ENCODE results near the gene RTP4.
A peak's percentile ranks its signal among the peaks of the same experiment; 100 is the strongest.
"Not testable (repeated sequence)": the region's sequence is repeated elsewhere in the genome, so short reads cannot be mapped to it uniquely, and the experiment has no call there.

Gene RTP4

DNA sequence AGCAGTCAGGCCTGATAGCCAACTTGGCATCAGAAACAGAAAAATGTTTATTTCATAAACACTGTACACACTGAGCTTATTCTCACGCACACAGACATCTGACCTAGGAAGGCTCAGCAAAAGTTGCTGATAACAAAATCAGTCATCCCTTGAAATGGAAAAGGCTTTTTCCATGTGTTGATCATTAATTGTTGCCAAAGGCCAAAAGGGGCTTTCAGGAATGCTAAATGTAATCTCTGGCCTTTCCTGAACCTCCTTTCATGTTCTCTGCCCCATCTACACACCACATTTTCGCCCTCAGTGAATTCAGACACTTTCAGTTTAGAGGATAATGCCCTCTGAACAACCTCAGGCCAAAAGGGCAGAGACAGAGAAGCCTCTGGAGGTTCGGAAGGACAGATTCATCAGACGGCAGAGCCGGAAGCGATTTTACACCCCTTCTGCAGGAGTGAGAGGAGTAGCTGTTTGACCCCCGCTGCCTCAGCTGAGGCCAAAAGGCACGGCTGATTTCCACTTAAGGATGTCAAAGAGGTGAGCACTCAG is 14.5 kb downstream of the RTP4 start:
- Mint-ChIP-seq H3K9me3 (no peaks in the 10 kb centered on the region), H3K27ac (ENCODE audit: low read depth) (no peak overlapping the region), H3K4me3 (no peak overlapping the region), H3K27me3 (peaks cover 32% of the 10 kb centered on the region), H3K36me3 (ENCODE audit: insufficient read depth) (no peaks in the 10 kb centered on the region), H3K4me1 (peaks cover 3% of the 10 kb centered on the region)
- ATAC-seq (replicated peaks; ENCODE audit: extremely low read depth, poor library complexity, severe bottlenecking) = no peak
- no peak for DNase-seq (ENCODE audit: low spot score in 2 of 2)

DNA sequence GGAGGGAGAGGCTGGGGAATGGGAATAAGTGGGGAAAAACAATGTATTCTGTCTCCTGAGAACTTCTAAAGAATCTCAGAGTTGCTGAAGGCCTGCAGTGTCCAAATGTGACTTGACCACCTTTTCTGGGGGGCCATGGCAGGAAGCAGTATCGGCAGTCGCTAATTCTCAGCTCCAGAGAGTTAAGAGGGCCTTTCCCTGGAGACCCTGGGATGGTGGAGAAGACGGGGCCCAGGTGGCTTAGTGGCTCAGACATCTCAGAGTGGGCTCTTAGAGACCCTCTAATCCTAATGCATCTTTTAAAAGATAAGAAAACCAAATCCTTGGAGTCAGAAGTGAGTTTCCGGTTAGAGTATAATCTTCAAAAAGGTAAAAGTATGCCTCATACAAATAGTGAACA is 15.1 kb downstream of the RTP4 start:
- Mint-ChIP-seq H3K27me3 (peaks cover 38% of the 10 kb centered on the region), H3K4me3 (no peak overlapping the region), H3K27ac (ENCODE audit: low read depth) (no peak overlapping the region), H3K4me1 (no peaks in the 10 kb centered on the region), H3K36me3 (ENCODE audit: insufficient read depth) (no peaks in the 10 kb centered on the region), H3K9me3 (no peaks in the 10 kb centered on the region)
- DNase-seq (ENCODE audit: low spot score in 2 of 2) = no peak
- ATAC-seq (replicated peaks; ENCODE audit: extremely low read depth, poor library complexity, severe bottlenecking) = no peak

DNA sequence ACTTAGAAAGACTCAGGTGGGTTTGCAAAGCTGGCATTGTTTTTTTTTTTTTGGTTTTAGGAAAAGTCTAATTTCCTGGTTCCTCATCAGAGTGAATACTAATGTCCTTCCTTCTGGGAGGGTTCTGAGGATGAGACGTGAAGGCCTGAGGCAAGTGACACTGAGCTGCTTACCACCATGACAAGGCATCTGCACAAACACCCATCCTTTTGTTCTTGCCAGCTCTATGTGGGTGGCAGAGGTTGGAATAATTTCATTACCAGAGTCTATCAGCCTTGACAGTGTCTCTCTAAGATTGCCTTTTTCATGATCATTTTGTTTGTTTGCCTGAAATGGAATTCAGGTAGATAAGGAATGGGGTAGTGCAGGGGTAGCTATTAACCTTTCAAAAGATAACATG is 17.1 kb downstream of the RTP4 start:
- Mint-ChIP-seq H3K27ac (ENCODE audit: low read depth) (no peak overlapping the region), H3K4me1 (no peaks in the 10 kb centered on the region), H3K4me3 (no peak overlapping the region), H3K27me3 (peaks cover 57% of the 10 kb centered on the region), H3K9me3 (no peaks in the 10 kb centered on the region), H3K36me3 (ENCODE audit: insufficient read depth) (no peaks in the 10 kb centered on the region)
- no peak for DNase-seq (ENCODE audit: low spot score in 2 of 2)
- ATAC-seq (replicated peaks; ENCODE audit: extremely low read depth, poor library complexity, severe bottlenecking) = no peak

DNA sequence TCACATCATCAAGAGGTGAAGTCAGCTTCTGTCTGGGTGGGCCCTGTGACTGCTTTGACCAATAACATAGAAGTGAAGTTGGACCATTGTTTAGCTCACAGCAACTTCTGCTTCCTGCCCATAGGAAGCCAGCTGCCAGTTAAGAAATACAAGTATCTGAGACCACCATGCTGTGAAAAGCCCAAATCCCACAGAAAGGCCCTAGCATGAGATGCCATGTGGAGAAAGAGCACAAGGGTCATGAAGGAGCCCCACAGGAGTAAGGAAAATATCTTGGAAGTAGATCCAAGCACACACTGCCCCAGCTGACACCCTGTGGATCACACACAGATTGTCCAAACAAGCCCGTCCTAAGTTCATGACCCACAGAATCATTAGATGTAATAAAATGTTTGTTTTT is 28.5 kb downstream of the RTP4 start:
- ATAC-seq (replicated peaks; ENCODE audit: extremely low read depth, poor library complexity, severe bottlenecking) (no peak), DNase-seq (ENCODE audit: low spot score in 2 of 2) (no peak)
- no peaks in the 10 kb centered on the region for H3K9me3 Mint-ChIP-seq
- no peaks in the 10 kb centered on the region for H3K36me3 Mint-ChIP-seq (ENCODE audit: insufficient read depth)
- H3K27ac Mint-ChIP-seq (ENCODE audit: low read depth) = no peak overlapping the region
- H3K4me3 Mint-ChIP-seq = no peak overlapping the region
- H3K27me3 Mint-ChIP-seq = peaks cover 65% of the 10 kb centered on the region
- no peaks in the 10 kb centered on the region for H3K4me1 Mint-ChIP-seq

DNA sequence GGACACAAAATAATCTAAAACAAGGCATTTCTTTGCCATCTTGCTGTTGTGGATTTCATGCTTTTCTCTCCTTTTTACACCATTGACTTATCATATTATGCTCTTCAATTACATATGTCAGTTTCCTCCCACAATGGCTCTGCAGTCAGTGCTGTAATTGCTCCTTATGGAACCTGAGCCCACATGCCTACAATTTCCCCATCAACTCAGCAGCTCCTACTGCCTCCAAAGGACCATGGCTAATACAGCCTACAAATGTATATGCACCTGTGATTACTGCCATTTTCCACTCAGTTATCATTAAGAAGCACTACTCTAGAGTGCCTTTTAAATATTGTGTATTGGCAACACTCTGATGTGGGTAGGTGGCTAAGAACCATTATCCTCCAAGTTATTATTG is 30.8 kb downstream of the RTP4 start:
- no peak for ATAC-seq (replicated peaks; ENCODE audit: extremely low read depth, poor library complexity, severe bottlenecking)
- Mint-ChIP-seq H3K27me3 (peaks cover 62% of the 10 kb centered on the region), H3K27ac (ENCODE audit: low read depth) (no peak overlapping the region), H3K4me3 (no peak overlapping the region), H3K36me3 (ENCODE audit: insufficient read depth) (no peaks in the 10 kb centered on the region), H3K4me1 (no peaks in the 10 kb centered on the region), H3K9me3 (no peaks in the 10 kb centered on the region)
- no peak for DNase-seq (ENCODE audit: low spot score in 2 of 2)

DNA sequence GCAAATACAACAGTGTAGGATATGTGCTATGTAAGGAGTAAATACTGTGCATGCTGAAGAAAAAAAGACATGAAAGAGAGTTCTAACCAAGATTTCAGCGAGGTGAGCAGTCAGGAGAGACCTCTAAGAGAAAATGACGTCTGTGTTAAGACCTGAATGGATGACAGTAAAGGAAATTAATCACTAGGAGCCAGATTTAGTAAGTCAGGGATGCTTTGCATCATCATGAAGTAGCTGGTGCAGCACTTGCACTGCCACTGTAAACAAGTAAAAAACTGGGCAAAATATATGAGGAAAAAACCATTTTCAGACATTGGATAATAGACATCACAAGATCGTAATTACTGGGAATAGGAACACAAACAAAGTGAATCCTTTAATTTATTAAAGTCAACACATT is 32.6 kb downstream of the RTP4 start:
- Mint-ChIP-seq H3K27ac (ENCODE audit: low read depth) (no peak overlapping the region), H3K4me3 (no peak overlapping the region), H3K36me3 (ENCODE audit: insufficient read depth) (no peaks in the 10 kb centered on the region), H3K4me1 (no peaks in the 10 kb centered on the region), H3K9me3 (no peaks in the 10 kb centered on the region), H3K27me3 (peaks cover 67% of the 10 kb centered on the region)
- ATAC-seq (replicated peaks; ENCODE audit: extremely low read depth, poor library complexity, severe bottlenecking) (no peak), DNase-seq (ENCODE audit: low spot score in 2 of 2) (no peak)

DNA sequence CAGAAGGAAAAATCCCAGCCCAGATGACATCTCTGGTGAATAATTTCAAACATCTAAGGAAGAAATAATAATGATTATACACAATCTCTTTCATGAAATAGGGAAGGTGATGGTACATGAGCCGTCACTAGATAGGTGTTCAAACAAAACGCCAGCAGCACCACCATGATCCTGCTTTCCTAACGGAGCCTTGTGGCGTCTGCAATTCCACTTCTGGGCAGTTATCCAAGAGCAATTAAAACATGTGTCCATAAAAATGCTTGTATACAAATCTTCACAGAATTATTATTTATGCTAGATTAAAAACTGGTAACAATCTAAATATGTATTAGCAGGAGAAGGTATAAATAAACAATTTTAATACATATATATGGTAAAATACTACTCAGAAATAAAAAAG is 33.7 kb downstream of the RTP4 start:
- Mint-ChIP-seq H3K27ac (ENCODE audit: low read depth) (no peak overlapping the region), H3K4me1 (no peaks in the 10 kb centered on the region), H3K27me3 (peaks cover 66% of the 10 kb centered on the region), H3K36me3 (ENCODE audit: insufficient read depth) (no peaks in the 10 kb centered on the region), H3K4me3 (no peak overlapping the region), H3K9me3 (no peaks in the 10 kb centered on the region)
- ATAC-seq (replicated peaks; ENCODE audit: extremely low read depth, poor library complexity, severe bottlenecking) (no peak), DNase-seq (ENCODE audit: low spot score in 2 of 2) (no peak)

DNA sequence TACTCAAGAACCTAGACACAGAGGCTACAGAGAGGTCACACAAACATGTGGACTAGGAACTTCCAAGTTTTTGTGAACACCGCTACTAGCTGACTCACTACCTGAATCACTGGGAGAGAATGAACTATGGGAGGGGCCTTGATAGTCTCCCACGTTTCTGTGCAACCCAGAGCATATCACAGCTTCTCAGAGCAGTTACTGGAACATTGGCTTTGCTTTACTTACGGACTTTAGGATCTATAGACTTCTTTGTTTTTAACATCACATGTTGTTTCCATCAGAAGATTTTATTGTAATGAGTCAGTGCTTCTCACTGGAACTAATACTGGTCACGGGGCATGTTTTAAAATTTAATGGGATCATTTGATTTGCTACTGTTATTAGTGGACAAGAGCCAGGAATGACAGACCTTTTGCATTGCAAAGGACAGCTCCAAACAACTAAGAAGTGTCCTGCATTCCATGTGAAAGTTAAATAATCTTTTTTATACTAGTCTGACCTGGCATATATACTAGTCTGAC is 35.6 kb downstream of the RTP4 start:
- Mint-ChIP-seq H3K4me3 (no peak overlapping the region), H3K9me3 (no peaks in the 10 kb centered on the region), H3K4me1 (no peaks in the 10 kb centered on the region), H3K27me3 (peaks cover 69% of the 10 kb centered on the region), H3K27ac (ENCODE audit: low read depth) (no peak overlapping the region), H3K36me3 (ENCODE audit: insufficient read depth) (no peaks in the 10 kb centered on the region)
- ATAC-seq (replicated peaks; ENCODE audit: extremely low read depth, poor library complexity, severe bottlenecking) (no peak), DNase-seq (ENCODE audit: low spot score in 2 of 2) (no peak)

DNA sequence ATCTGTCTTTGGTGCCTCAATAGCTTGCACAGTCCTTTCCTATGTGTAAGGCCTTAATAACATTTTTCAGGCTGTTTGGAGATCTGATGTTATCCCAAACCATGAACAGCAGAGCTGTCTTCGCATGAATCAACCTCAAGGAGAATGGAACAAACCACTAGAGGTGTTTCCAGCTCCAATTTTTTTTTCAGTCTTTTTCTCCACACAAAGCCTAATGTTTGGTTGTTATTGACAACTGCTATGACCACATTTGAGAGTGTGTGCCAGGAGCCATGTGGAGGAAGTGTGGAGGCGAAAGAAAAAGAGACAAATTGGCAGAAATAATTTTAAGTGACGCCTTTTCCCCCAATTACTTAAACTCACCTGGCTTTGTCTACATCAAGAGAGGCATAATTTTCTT is 38.7 kb downstream of the RTP4 start:
- no peaks in the 10 kb centered on the region for H3K9me3 Mint-ChIP-seq
- H3K27ac Mint-ChIP-seq (ENCODE audit: low read depth) = no peak overlapping the region
- H3K4me3 Mint-ChIP-seq = no peak overlapping the region
- no peak for ATAC-seq (replicated peaks; ENCODE audit: extremely low read depth, poor library complexity, severe bottlenecking)
- no peaks in the 10 kb centered on the region for H3K36me3 Mint-ChIP-seq (ENCODE audit: insufficient read depth)
- H3K4me1 Mint-ChIP-seq = no peaks in the 10 kb centered on the region
- H3K27me3 Mint-ChIP-seq = peaks cover 68% of the 10 kb centered on the region
- no peak for DNase-seq (ENCODE audit: low spot score in 2 of 2)

DNA sequence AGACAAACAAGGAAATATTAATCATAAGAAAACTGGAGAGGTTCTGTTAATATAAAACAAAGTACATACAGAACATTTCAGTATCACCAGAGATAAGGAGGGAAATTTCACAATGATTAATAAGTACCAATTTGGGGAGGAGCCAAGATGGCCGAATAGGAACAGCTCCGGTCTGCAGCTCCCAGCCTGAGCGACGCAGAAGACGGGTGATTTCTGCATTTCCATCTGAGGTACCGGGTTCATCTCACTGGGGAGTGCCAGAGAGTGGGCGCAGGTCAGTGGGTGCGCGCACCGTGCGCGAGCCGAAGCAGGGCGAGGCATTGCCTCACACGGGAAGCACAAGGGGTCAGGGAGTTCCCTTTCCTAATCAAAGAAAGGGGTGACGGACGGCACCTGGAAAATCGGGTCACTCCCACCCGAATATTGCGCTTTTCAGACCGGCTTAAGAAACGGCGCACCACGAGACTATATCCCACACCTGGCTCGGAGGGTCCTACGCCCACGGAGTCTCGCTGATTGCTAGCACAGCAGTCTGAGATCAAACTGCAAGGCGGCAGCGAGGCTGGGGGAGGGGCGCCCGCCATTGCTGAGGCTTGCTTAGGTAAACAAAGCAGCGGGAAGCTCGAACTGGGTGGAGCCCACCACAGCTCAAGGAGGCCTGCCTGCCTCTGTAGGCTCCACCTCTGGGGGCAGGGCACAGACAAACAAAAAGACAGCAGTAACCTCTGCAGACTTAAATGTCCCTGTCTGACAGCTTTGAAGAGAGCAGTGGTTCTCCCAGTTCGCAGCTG is 44.0 kb downstream of the RTP4 start:
- not testable (repeated sequence) for H3K4me1 Mint-ChIP-seq, H3K9me3 Mint-ChIP-seq

More for the DNA sequence above, 44.0 kb downstream of the RTP4 start:
- H3K36me3 Mint-ChIP-seq (ENCODE audit: insufficient read depth); H3K27ac Mint-ChIP-seq (ENCODE audit: low read depth); DNase-seq (ENCODE audit: low spot score in 2 of 2); ATAC-seq (replicated peaks; ENCODE audit: extremely low read depth, poor library complexity, severe bottlenecking): not testable (repeated sequence)
- H3K4me3 Mint-ChIP-seq = peak overlapping the region; percentile 23
- peaks cover 49% of the 10 kb centered on the region for H3K27me3 Mint-ChIP-seq
